Measurements from ENCODE around the gene SPATA20. TPM values are rescaled to one million over a fixed set of nuclear protein-coding genes. Genes with fewer than 3 reads are reported as not detected.

The SPATA20 gene
- total and polyA plus RNA-seq, 2 of the 8 experiments (the other 6 are each of a cell fraction or from before 2014, with no cell fraction given), result 16.2 to 17.5 TPM

- peak overlapping the region; percentile 17; the same call in 1 of the 2 replicates for H2BK12ac ChIP-seq (ENCODE audit: low read depth, low read length)
- no peak overlapping the region for H4K8ac ChIP-seq (ENCODE audit: extremely low read depth, insufficient read depth, low read length)
- no peak for TF ChIP-seq SUZ12 (IDR thresholded peaks at IDR 0.05; ENCODE audit: low read length)
- TF ChIP-seq RNF2 (IDR thresholded peaks at IDR 0.05; ENCODE audit: borderline replicate concordance, low read depth, low read length, missing control alignments, poor library complexity, severe bottlenecking), result no peak
- TF ChIP-seq GTF2F1 (IDR thresholded peaks at IDR 0.05; ENCODE audit: borderline replicate concordance, low read depth, low read length), result no peak
- TF ChIP-seq SIRT6 (IDR thresholded peaks at IDR 0.05; ENCODE audit: low read length), result no peak
- TF ChIP-seq HDAC2 (IDR thresholded peaks at IDR 0.05; ENCODE audit: borderline replicate concordance in 1 of 2, low read depth in 2 of 2, low read length in 2 of 2), result no peak
- no peak for TF ChIP-seq JUN (IDR thresholded peaks at IDR 0.05; ENCODE audit: low read depth, low read length)
- TF ChIP-seq CEBPB (IDR thresholded peaks at IDR 0.05; ENCODE audit: low read depth, low read length), result no peak
- TF ChIP-seq, protein P1, sequence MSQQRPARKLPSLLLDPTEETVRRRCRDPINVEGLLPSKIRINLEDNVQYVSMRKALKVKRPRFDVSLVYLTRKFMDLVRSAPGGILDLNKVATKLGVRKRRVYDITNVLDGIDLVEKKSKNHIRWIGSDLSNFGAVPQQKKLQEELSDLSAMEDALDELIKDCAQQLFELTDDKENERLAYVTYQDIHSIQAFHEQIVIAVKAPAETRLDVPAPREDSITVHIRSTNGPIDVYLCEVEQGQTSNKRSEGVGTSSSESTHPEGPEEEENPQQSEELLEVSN (IDR thresholded peaks at IDR 0.05), result no peak
- TF ChIP-seq EGR1 (IDR thresholded peaks at IDR 0.05; ENCODE audit: borderline replicate concordance, low read depth, low read length), result no peak
- no peak for TF ChIP-seq ASH2L (IDR thresholded peaks at IDR 0.05; ENCODE audit: low read length)
- no peak overlapping the region for H4K91ac ChIP-seq (replicated peaks; ENCODE audit: insufficient read length, low read length)
- peaks cover under 1 to 30% (median 23%) of the 10 kb centered on the region in 4 experiments for H3K4me1 ChIP-seq (replicated peaks in 1 of 4; ENCODE audit: control insufficient read depth in 3 of 4, insufficient read depth in 4 of 4, low read length in 3 of 4)
- no peak overlapping the region for H3K56ac ChIP-seq (replicated peaks; ENCODE audit: insufficient read length, low read depth, low read length)
- H2AK5ac ChIP-seq (ENCODE audit: low read depth, low read length), result no peak overlapping the region
- CTCF ChIA-PET (ENCODE audit: partially characterized antibody), result interaction anchor here (0.6 to 6.0 kb wide), 9 partner anchors 12 to 297 kb away, joined by 3 to 42 read pairs (median 4); partner anchors contain the start of gene WFIKKN2
- H2BK15ac ChIP-seq (ENCODE audit: low read length), result no peak overlapping the region
- H2BK5ac ChIP-seq (ENCODE audit: low read depth, low read length), result no peak overlapping the region
- no peak overlapping the region for H3K4me2 ChIP-seq (ENCODE audit: insufficient read depth in 1 of 2, low read depth in 2 of 2, low read length in 2 of 2)
- H4K5ac ChIP-seq (ENCODE audit: insufficient read length, low read depth, low read length), result no peak overlapping the region
- no peak overlapping the region for H3K9ac ChIP-seq (replicated peaks in 1 of 4; ENCODE audit: extremely low read depth in 1 of 4, low read depth in 3 of 4, low read length in 3 of 4)
- 0 out of 4 replicates have a peak, but pooled peaks cover 0 to 2% of the 10 kb centered on the region in 2 experiments for H3K79me2 ChIP-seq (ENCODE audit: control insufficient read depth in 1 of 2, insufficient read depth in 2 of 2, low read length in 2 of 2)
- H3K27me3 ChIP-seq (replicated peaks in 1 of 4; ENCODE audit: control insufficient read depth in 3 of 4, extremely low read depth in 1 of 4, insufficient read depth in 3 of 4, low read length in 3 of 4), result peaks cover 0 to 20% (median 14%) of the 10 kb centered on the region in 4 experiments; a peak in 4 of 7 replicates
- H3K23ac ChIP-seq (ENCODE audit: insufficient read length), result no peak overlapping the region
- H2BK120ac ChIP-seq (replicated peaks; ENCODE audit: low read depth, low read length), result no peak overlapping the region
- WGBS, 2 experiments (ENCODE audit: extremely low coverage in 1 of 2, insufficient coverage in 1 of 2, insufficient read length in 1 of 2, insufficient replicate concordance in 2 of 2, low coverage in 1 of 2, low lambda C conversion rate in 2 of 2, missing lambda C conversion rate in 1 of 2), result 88% methylated on average over 18 of the region's 20 CpGs; no CpG with 5 or more reads in 1 of the 2 experiments
- DNase-seq (ENCODE audit: low read depth in 1 of 2, low spot score in 2 of 2), result no peak
- FAIRE-seq, result no peak
- no peaks in the 10 kb centered on the region; the same call in 1 of the 2 replicates for H3K79me1 ChIP-seq (ENCODE audit: low read depth, low read length)
- peaks cover 18% of the 10 kb centered on the region for H3K23me2 ChIP-seq (ENCODE audit: low read depth, low read length)
- POLR2A ChIA-PET (ENCODE audit: partially characterized antibody), result interaction anchor here (0.6 kb wide), 1 partner anchor 485 kb away, joined by 3 read pairs; no protein-coding TSS in a partner anchor
- H3K4ac ChIP-seq (replicated peaks; ENCODE audit: insufficient read length, low read depth, low read length), result no peak overlapping the region
- peaks cover 0 to 3% (median 0%) of the 10 kb centered on the region in 4 experiments; a peak in 1 of 8 replicates for H3K36me3 ChIP-seq (ENCODE audit: control insufficient read depth in 2 of 4, insufficient read depth in 4 of 4, low read length in 3 of 4)
- H3K27ac ChIP-seq (ENCODE audit: low read depth, low read length), result no peak overlapping the region
- no peak overlapping the region for H3K14ac ChIP-seq (ENCODE audit: insufficient read length)
- no peak overlapping the region for H2BK20ac ChIP-seq (ENCODE audit: low read length)
- no peak overlapping the region for H2AFZ ChIP-seq (ENCODE audit: low read length)
- H3K4me3 ChIP-seq (ENCODE audit: extremely low read depth in 1 of 4, insufficient read depth in 2 of 4, low read depth in 3 of 4, low read length in 4 of 4), result no peak overlapping the region
- no peak overlapping the region for H3K18ac ChIP-seq (ENCODE audit: extremely low read depth, low read length)
- H3K9me3 ChIP-seq (ENCODE audit: insufficient read depth in 2 of 2, low read depth in 1 of 2, low read length in 1 of 2), result no peaks in the 10 kb centered on the region
- H4K20me1 ChIP-seq (replicated peaks in 1 of 2; ENCODE audit: control insufficient read depth in 1 of 2, insufficient read depth in 2 of 2, low read length in 2 of 2), result peaks cover 0 to 1% of the 10 kb centered on the region in 2 experiments
These were observed 9.0 kb upstream of the SPATA20 start for GRCh38 chr17:50537721-50538548.
